ENCODE measurements around the gene RNF214.
"Not testable (repeated sequence)": the region's sequence is repeated elsewhere in the genome, so short reads cannot be mapped to it uniquely, and the experiment has no call there.

The RNF214 gene

GRCh38 chr11:117232092-117232878, at the start of gene RNF214:
Gene RNF214, plus strand, starts transcription at chr11:117232671. Its CDS starts 1,602 bp downstream, at chr11:117234273.
- DNase-seq (ENCODE audit: low read depth) = peak; percentile 64

- DNase-seq (ENCODE audit: low read depth) = not testable (repeated sequence)
Observed at GRCh38 chr11:117183178-117183577, 49.3 kb upstream of the RNF214 start.

GRCh38 chr11:117183724-117184349, 48.6 kb upstream of the RNF214 start:
- DNase-seq (ENCODE audit: low read depth) = no peak

GRCh38 chr11:117185736-117186430, 46.6 kb upstream of the RNF214 start:
- no peak for DNase-seq (ENCODE audit: low read depth)

GRCh38 chr11:117186431-117186761, 46.1 kb upstream of the RNF214 start:
- DNase-seq (ENCODE audit: low read depth) = no peak

GRCh38 chr11:117187007-117187406, 45.5 kb upstream of the RNF214 start:
- no peak for DNase-seq (ENCODE audit: low read depth)

GRCh38 chr11:117187428-117187798, 45.1 kb upstream of the RNF214 start:
- no peak for DNase-seq (ENCODE audit: low read depth)

GRCh38 chr11:117187799-117188481, 44.5 kb upstream of the RNF214 start:
- no peak for DNase-seq (ENCODE audit: low read depth)

GRCh38 chr11:117188620-117189081, 43.8 kb upstream of the RNF214 start:
- DNase-seq (ENCODE audit: low read depth) = no peak

GRCh38 chr11:117189191-117189940, 43.1 kb upstream of the RNF214 start:
- DNase-seq (ENCODE audit: low read depth) = no peak

GRCh38 chr11:117189941-117190544, 42.4 kb upstream of the RNF214 start:
- no peak for DNase-seq (ENCODE audit: low read depth)

GRCh38 chr11:117191680-117192400, 40.6 kb upstream of the RNF214 start:
- no peak for DNase-seq (ENCODE audit: low read depth)

- no peak for DNase-seq (ENCODE audit: low read depth)
Observed at GRCh38 chr11:117192401-117192875, 40.0 kb upstream of the RNF214 start.

GRCh38 chr11:117193130-117194020, 39.1 kb upstream of the RNF214 start:
- DNase-seq (ENCODE audit: low read depth) = no peak

- no peak for DNase-seq (ENCODE audit: low read depth)
Observed at GRCh38 chr11:117194267-117194666, 38.2 kb upstream of the RNF214 start.

GRCh38 chr11:117195258-117195657, 37.2 kb upstream of the RNF214 start:
- DNase-seq (ENCODE audit: low read depth) = no peak

- no peak for DNase-seq (ENCODE audit: low read depth)
Observed at GRCh38 chr11:117195761-117196160, 36.7 kb upstream of the RNF214 start.

- DNase-seq (ENCODE audit: low read depth) = no peak
Observed at GRCh38 chr11:117197006-117197405, 35.5 kb upstream of the RNF214 start.
